GM12875 (cell line): ENCODE results near the gene CALML6.

Source experiments
- H3K4me3 ChIP-seq: one replicate; pipeline ENCODE4 v1.5.1; 2011; ENCODE audit warnings: low read depth, low read length, control low read depth
- TF ChIP-seq, protein P1 (sequence below): IDR thresholded peaks from 2 replicates; pipeline ENCODE4 v1.5.1; 2011; ENCODE audit warnings: low read depth, mild to moderate bottlenecking, control low read depth, inconsistent platforms, low read length, moderate library complexity, borderline replicate concordance; ENCODE audit not compliant: insufficient read depth

CALML6 gene

DNA sequence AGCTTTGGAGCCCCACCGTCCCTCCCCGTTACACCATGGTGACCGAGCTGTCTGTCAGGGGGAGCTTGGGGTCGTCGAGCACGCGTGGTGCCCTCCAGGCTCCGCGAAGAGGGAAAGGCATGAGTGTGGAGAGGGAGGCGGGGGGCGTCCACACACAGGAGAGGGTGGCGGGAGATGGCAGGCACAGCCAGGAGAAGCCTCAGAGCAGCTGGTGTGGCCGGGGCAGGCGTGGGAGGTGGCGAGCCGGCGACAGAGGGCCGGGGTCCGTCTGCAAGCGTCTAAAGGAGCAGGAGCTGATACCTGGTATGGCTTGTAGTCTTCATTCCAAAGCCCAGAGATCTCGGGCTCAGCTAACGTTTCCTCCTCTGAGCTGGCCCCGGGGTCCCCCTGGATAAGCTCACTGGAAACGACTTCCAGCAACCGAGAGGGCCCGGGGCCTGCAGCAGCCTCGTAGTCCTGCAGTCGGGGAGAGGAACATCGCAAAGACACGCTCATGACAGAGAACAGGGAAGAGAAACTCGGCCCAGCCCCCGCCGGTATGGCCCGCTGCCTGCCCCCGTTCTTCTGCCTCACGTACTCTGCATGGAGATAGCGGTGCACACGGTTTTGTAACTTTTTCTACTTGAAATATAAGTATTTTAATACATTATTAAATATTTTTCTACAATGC, 51.1 kb downstream of the CALML6 start:
- TF ChIP-seq, protein P1, sequence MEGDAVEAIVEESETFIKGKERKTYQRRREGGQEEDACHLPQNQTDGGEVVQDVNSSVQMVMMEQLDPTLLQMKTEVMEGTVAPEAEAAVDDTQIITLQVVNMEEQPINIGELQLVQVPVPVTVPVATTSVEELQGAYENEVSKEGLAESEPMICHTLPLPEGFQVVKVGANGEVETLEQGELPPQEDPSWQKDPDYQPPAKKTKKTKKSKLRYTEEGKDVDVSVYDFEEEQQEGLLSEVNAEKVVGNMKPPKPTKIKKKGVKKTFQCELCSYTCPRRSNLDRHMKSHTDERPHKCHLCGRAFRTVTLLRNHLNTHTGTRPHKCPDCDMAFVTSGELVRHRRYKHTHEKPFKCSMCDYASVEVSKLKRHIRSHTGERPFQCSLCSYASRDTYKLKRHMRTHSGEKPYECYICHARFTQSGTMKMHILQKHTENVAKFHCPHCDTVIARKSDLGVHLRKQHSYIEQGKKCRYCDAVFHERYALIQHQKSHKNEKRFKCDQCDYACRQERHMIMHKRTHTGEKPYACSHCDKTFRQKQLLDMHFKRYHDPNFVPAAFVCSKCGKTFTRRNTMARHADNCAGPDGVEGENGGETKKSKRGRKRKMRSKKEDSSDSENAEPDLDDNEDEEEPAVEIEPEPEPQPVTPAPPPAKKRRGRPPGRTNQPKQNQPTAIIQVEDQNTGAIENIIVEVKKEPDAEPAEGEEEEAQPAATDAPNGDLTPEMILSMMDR, result no peak
- no peak overlapping the region for H3K4me3 ChIP-seq
